DMS153 treated with DMSO at 0.1 percent for 48 hours (cell line): Measurements from ENCODE around the gene SEC24D.
A peak's percentile ranks its signal among the peaks of the same experiment; 100 is the strongest.

Experiments
- DNase-seq: peaks from one replicate; lab custom pipeline; 2025; ENCODE audit not compliant: unreplicated experiment; lab: John Stamatoyannopoulos, UW

SEC24D gene

DNA sequence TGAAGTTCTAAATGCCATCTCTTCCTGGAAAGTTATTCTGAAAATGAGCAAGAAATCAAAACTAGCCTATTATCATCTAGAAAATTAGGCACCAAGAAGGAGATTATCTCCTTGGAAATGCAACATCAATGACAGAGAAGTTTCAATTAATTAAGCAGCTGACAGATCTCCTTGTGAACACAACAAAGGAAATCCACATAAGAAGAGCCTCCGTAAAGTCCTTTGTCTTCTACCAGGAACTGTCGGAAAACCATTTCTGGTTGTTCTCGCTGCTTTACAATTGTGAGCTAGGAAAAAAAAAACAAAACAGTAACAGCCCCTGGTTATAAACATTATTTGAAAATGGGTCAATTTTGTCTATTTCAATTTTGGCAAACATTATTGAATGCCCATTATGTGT lies 112.6 kb downstream of the SEC24D start:
- no peak for DNase-seq

DNA sequence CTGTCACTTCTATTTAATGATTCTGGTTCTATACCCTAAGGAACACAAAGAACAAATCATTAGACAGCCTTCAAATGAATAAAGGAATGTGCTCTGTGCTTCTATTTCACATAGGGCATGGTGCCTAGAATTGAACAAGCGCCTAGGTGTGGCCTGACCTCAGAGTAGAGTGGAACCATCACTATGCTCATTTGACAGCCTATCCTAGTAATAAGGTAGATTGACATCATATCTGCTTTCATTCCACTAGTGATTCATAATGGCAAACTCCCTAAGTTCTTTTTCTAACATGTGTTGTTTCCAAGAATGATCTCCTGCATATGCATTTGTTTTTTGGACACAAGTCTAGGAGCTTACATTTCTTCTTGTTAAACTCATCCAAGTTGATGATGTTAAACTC lies 114.2 kb downstream of the SEC24D start:
- no peak for DNase-seq

DNA sequence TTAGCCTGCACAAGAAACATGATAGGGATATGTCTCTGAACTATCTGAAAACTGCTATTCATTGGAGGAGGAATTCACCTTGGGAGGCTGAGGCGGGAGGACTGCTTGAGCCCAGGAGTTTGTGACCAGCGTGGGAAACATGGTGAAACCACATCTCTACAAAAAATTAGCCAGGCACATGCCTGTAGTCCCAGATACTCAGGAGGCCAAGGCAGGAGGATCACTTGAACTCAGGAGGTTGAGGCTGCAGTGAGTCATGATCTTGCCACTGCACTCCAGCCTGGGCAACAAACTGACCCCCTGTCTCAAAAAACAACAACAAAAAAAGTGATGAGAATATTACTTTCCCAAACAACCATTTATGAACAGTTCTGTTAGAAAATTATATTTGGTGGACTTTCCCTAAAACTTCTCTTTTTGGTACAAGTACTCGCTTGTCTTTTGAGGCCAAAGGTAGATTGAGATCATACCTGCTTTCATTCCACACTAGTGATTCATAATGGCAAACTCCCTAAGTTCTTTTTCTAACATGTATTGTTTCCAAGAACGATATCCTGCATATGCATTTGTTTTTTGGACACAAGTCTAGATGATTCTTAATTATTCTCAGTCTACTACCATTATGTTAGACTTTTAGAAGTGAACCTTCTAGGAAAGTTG lies 117.3 kb downstream of the SEC24D start:
- no peak for DNase-seq

DNA sequence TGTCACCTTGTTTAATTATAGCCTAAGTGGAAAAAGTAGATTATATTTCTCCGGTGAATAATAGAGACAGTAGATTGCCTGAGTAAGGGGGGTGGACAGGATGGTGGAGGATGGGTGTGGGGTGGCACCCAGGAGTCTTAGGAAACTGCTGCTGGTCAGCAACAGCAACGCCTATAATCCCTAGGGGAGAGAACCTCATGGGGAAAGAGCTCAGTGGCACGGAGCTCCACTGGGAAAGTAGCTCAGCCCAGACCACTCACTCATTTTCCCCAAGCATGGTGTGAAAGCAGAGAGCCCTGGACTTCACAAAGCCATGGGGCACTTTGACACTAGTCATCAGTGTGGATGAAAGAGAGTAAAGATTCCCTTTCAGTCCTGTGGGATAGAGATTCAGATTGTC lies 119.6 kb downstream of the SEC24D start:
- no peak for DNase-seq

GRCh38 chr4:118714682-118715081 lies 121.2 kb downstream of the SEC24D start:
- DNase-seq: no peak

- DNase-seq: no peak
Observed at GRCh38 chr4:118712872-118713271, 123.1 kb downstream of the SEC24D start.

DNA sequence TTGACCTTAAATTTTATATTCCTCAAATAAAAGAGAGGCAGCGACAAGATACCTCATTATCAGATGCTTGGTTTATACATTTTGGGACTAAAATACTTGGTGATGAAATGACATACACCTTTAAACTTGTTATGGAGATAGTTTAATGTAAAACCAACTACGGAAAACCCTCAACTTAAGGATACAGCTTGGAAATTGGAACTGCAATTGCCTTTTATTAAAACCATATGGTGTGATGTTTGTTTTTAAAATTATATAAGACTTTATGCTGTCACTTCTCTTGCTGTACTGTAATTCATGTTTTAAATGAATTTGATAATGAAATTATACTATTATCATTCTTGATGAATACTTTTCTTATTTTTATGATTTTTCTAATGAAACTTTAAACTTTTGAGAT lies 124.9 kb downstream of the SEC24D start:
- DNase-seq: no peak

- DNase-seq: no peak
Observed at GRCh38 chr4:118703118-118703517, 132.8 kb downstream of the SEC24D start.

DNA sequence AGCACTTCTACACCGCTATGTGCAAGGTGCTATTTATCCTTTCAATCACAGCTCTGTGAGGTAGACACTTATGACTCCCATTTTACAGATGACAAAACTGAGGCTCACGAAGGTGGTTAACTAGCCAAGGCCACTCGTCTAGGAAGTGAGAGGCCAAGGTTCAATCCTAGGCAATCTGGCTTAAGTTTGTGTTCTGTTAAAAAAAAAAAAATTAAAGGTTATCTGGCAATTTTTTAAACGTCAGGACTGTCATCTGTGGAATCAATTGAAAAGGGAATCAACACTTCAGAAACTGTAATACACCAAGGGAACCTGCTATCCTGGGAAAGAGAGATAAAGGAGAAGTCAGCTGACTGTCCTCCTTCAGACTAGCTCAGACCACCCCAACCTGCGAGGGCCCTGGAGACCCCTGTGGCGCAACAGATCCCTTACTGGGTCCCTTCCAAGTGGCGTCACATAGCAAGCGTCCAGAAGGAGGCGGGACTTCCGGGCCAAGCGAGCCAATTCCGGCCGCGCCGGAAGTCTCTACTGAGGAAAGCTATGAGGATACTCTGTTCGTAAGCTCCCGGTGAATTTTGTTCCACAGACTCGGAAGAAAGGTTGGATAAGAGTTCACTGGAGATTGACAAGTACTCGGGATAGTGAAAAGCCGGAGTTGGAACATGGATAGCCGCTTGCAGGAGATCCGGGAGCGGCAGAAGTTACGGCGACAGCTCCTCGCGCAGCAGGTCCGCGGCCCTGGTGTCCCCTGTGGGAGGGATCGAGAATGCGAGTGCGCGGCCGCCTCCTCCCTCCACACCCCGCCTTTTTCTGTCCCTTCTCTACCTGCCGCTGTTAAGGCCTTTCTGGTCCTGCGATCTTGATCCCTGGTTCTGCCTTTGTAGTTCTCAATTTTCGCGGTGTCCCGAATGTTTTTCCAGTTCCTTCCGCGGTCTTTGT lies 150.8 kb downstream of the SEC24D start, which contains the start of gene METTL14:
TSS of gene METTL14 (plus strand) at position 520 of the 939 bp plus-strand sequence. CDS start at position 663, 143 bp downstream.
- DNase-seq: peak; percentile 87

GRCh38 chr4:118683513-118683912 lies 152.4 kb downstream of the SEC24D start:
- peak; percentile 37 for DNase-seq

DNA sequence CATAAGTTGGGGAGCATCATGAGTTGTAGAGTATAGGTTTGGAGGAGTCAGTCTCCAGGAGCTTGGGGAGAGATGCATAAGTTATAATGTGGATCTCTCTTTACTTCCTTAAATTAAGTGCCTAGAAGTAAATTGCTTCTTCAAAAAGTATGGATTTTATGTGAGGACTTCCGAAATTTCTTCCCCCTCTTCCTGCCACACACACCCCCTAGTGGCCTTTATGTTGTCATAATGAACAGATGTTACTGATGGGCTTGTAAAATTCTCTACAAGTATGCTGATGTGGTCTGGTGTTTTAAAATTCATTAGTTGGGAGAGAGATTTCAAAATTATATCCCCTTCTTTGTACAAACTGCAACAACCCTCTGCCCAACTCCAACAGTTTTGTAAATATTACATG lies 153.0 kb downstream of the SEC24D start:
- peak; percentile 10 for DNase-seq

DNA sequence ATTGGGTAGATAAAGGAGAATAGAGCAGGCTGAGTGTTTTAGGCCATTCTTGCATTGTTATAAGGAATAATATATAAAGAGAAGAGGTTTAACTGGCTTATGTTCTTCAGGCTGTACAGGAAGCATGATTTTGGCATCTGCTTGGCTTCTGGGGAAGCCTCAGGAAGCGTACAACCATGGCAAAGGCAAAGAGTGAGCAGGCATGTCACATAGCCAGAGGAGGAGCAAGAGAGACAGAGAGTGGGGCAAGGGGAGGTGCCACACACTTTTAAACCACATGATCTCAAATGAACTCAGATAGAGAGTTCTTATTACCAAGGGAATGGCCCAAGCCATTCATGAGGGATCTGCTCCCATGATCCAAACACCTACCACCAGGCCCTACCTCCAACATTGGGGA lies 155.1 kb downstream of the SEC24D start:
- no peak for DNase-seq

DNA sequence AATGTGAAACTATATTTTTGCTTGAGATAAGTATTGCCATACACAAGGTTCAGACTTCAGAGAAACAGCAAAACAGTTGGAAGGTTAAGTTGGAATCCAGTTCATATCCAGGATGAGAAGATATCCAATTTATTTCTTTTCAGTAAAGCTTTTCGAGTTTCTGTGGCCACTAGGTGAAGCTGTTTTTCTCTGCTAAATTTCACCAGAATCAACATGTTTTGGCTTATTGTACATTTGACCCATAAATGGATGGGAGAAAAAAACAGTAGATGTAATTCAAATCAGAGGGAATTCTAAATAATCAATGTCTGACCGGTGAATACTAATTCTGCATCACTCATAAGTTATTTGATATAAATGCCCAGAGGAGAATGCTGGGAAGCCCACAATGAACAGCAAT lies 159.8 kb downstream of the SEC24D start:
- no peak for DNase-seq
